ENCODE results near the gene CEP78.

CEP78 gene

DNA sequence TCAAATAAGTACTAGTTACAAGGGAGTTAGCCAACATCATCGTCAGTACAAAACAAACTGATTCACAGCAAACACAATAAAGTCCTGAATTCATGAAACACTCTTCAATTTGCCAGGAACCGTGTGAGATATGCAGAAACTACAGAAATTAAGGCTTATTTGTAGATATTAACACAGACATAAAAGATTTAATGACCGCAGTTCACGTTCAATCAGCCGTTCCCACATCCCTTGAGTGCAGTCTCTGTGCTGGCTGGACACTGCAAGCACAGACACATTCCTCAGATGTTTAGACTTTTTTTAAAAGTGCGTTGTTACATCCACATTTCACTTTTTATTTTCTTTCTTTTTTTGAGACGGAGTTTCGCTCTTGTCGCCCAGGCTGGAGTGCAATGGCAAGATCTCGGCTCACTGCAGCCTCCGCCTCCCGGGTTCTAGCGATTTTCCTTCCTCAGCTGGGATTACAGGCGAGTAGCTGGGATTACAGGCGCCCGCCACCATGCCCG lies 566 bp upstream of the CEP78 start:
- ChIA-PET POLR2A (interaction anchor here (1.1 to 4.6 kb wide), 7 partner anchors 21 to 1058 kb away, joined by 3 to 33 read pairs (median 4); partner anchors contain the start of genes PSAT1 and VPS13A), CTCF (interaction anchor here (0.7 to 1.3 kb wide), 6 partner anchors 10 to 850 kb away, joined by 3 read pairs; no protein-coding TSS in a partner anchor)
- peak; percentile 79; the same call in 1 of the 2 replicates for TF ChIP-seq ZNF394 (tag by site-specific recombination; IDR thresholded peaks at IDR 0.05; ENCODE audit: borderline replicate concordance)
- no peak for TF ChIP-seq HOXC10 (CRISPR knock-in tag; IDR thresholded peaks at IDR 0.05)
- Histone ChIP-seq H3K27ac (ENCODE audit: extremely low read depth, low read depth, low read length) (peak overlapping the region; percentile 88; the same call in 1 of the 2 replicates), H3K4me1 (ENCODE audit: control insufficient read depth, insufficient read depth, low read length) (no peaks in the 10 kb centered on the region; the same call in 1 of the 2 replicates), H3K9me3 (ENCODE audit: control insufficient read depth, insufficient read depth, low read depth, low read length) (no peaks in the 10 kb centered on the region), H3K4me3 (ENCODE audit: low read depth, low read length) (peak overlapping the region; percentile 87), H3K36me3 (ENCODE audit: control insufficient read depth in 2 of 2, insufficient read depth in 1 of 2, low read length in 2 of 2) (peaks cover 1 to 10% of the 10 kb centered on the region in 2 experiments; a peak in 1 of 3 replicates)

GRCh38 chr9:78236551-78236910 lies 656 bp downstream of the CEP78 start:
- H3K36me3 ChIP-seq (ENCODE audit: control insufficient read depth in 2 of 2, insufficient read depth in 1 of 2, low read length in 2 of 2), result peaks cover 9 to 22% of the 10 kb centered on the region in 2 experiments; a peak in 1 of 3 replicates
- H3K4me3 ChIP-seq (ENCODE audit: low read depth, low read length), result peak overlapping the region; percentile 87
- ChIA-PET CTCF (interaction anchor here (0.5 to 1.0 kb wide), 4 partner anchors 92 to 378 kb away, joined by 3 read pairs; no protein-coding TSS in a partner anchor), POLR2A (interaction anchor here (0.6 to 4.6 kb wide), 15 partner anchors 16 to 1335 kb away, joined by 3 to 33 read pairs (median 4); partner anchors contain the start of genes PSAT1 and VPS13A)
- H3K4me1 ChIP-seq (ENCODE audit: control insufficient read depth, insufficient read depth, low read length), result no peaks in the 10 kb centered on the region; the same call in 1 of the 2 replicates
- peak overlapping the region; percentile 88; the same call in 1 of the 2 replicates for H3K27ac ChIP-seq (ENCODE audit: extremely low read depth, low read depth, low read length)
- H3K9me3 ChIP-seq (ENCODE audit: control insufficient read depth, insufficient read depth, low read depth, low read length), result no peaks in the 10 kb centered on the region
- no peak for TF ChIP-seq ZFP69B (tag by site-specific recombination; IDR thresholded peaks at IDR 0.05)
- no peak for TF ChIP-seq REST (tag by site-specific recombination; IDR thresholded peaks at IDR 0.05)
- TF ChIP-seq ZBTB8A (tag by site-specific recombination; IDR thresholded peaks at IDR 0.05), result no peak
- TF ChIP-seq ZNF366 (tag by site-specific recombination; conservative IDR thresholded peaks at IDR 0.05), result no peak
- TF ChIP-seq REPIN1 (tag by site-specific recombination; IDR thresholded peaks at IDR 0.05; ENCODE audit: low read depth), result no peak
- TF ChIP-seq ZNF433 (tag by site-specific recombination; IDR thresholded peaks at IDR 0.05; ENCODE audit: low read depth), result no peak
- TF ChIP-seq ZNF146 (tag by site-specific recombination; IDR thresholded peaks at IDR 0.05), result no peak
- no peak for TF ChIP-seq ZNF292 (tag by site-specific recombination; IDR thresholded peaks at IDR 0.05; ENCODE audit: borderline replicate concordance, low read depth)
- TF ChIP-seq ZNF140 (tag by site-specific recombination; IDR thresholded peaks at IDR 0.05), result no peak
- TF ChIP-seq ZNF354C (tag by site-specific recombination; IDR thresholded peaks at IDR 0.05; ENCODE audit: borderline replicate concordance, low read depth), result no peak

DNA sequence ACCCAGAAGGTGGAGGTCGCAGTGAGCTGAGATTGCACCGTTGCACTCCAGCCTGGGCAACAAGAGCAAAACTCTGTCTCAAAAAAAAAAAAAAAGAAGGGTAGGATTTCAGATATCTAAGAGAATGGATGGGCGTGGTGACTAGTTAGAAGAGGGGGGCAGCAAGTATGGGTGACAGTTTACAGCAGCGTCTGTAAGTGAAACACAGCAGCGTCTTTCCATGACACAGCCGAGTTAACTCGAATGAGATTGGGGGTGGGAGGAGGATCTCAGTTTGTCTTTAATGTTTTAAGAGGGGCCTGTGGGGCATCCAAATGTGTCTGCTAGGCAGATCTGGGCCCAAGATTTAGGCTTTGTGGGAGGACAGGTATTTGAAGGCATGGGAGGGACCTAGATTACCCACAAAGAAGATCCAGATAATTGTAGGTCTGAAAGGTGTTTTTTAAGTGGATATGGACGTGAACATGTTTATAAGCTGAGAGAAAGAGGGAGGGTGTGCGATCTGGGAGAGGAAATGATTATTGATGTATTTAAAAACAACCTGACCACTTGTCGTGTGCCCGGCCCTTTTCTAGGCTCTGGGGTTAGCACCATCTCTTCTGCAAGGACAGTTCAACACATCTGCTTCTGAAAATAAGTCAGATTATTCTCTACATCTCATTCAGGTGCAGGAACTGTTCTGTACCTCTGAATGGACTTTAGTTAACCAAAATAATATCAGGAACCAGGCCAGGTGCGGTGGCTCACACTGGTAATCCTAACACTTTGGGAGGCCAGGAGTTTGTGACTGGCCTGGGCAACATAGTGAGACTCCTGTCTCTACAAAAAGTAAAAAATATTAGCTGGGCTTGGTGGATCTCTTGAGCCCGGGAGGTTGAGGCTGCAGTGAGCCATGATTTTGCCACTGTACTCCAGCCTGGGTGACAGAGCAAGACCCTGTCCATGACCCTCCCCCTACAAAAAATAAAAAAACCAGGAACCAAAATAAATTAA lies 2.5 kb downstream of the CEP78 start:
- H3K4me3 ChIP-seq (ENCODE audit: low read depth, low read length), result no peak overlapping the region
- H3K27ac ChIP-seq (ENCODE audit: extremely low read depth, low read depth, low read length), result no peak overlapping the region
- no peaks in the 10 kb centered on the region for H3K9me3 ChIP-seq (ENCODE audit: control insufficient read depth, insufficient read depth, low read depth, low read length)
- no peaks in the 10 kb centered on the region; the same call in 1 of the 2 replicates for H3K4me1 ChIP-seq (ENCODE audit: control insufficient read depth, insufficient read depth, low read length)
- peaks cover 9 to 39% of the 10 kb centered on the region in 2 experiments; a peak in 2 of 3 replicates for H3K36me3 ChIP-seq (ENCODE audit: control insufficient read depth in 2 of 2, insufficient read depth in 1 of 2, low read length in 2 of 2)
- no peak for TF ChIP-seq SCRT2 (tag by site-specific recombination; IDR thresholded peaks at IDR 0.05)
- TF ChIP-seq ZNF121 (tag by site-specific recombination; IDR thresholded peaks at IDR 0.05), result peak; percentile 60; the same call in 1 of the 2 replicates
- ChIA-PET POLR2A (interaction anchor here (0.6 to 4.6 kb wide), 4 partner anchors 36 to 261 kb away, joined by 3 to 33 read pairs (median 8); partner anchors contain the start of gene PSAT1), CTCF (interaction anchor here (0.6 to 2.3 kb wide), 21 partner anchors 10 to 438 kb away, joined by 3 to 13 read pairs (median 4); no protein-coding TSS in a partner anchor)

Data from HEK293 (cell line).